Epithelial cell of esophagus (primary cell): ENCODE results near the gene LRP1-AS.

Source experiments
- DNase-seq: peaks from one replicate; pipeline ENCODE4 v3.0.0; 2010; ENCODE audit warnings: low read depth
- H3K4me3 ChIP-seq: 2 replicates; pipeline ENCODE4 v1.5.1; 2011; ENCODE audit warnings: mild to moderate bottlenecking, low read length, control low read depth
- CTCF ChIP-seq: IDR thresholded peaks from 2 replicates; pipeline ENCODE4 v1.5.1; 2011; ENCODE audit warnings: low read depth, mild to moderate bottlenecking, low read length, control low read depth, inconsistent platforms; ENCODE audit not compliant: insufficient read depth; ENCODE audit errors: missing control alignments

Gene LRP1-AS

GRCh38 chr12:57112492-57113294, 34.7 kb downstream of the LRP1-AS start:
- no peak overlapping the region for H3K4me3 ChIP-seq
- TF ChIP-seq CTCF: peak; percentile 77
- DNase-seq: no peak

- TF ChIP-seq CTCF: no peak
- peak within 1 kb of the TSS; percentile 97 for H3K4me3 ChIP-seq
- peak; percentile 86 for DNase-seq
Measured at GRCh38 chr12:57111031-57111734, 36.2 kb downstream of the LRP1-AS start, which contains the start of gene STAT6. Gene STAT6, minus strand, starts transcription at chr12:57111362. Its CDS starts 3,084 bp downstream, at chr12:57108278.

- peak; percentile 11 for TF ChIP-seq CTCF
- DNase-seq: peak; percentile 44
Measured at GRCh38 chr12:57110104-57111030, 37.1 kb downstream of the LRP1-AS start.

GRCh38 chr12:57109207-57110103, 38.0 kb downstream of the LRP1-AS start:
- TF ChIP-seq CTCF: no peak
- DNase-seq: no peak
- peak overlapping the region; percentile 97 for H3K4me3 ChIP-seq

More at GRCh38 chr12:57110104-57111030, 37.1 kb downstream of the LRP1-AS start:
- H3K4me3 ChIP-seq: peak overlapping the region; percentile 97

- DNase-seq: no peak
- H3K4me3 ChIP-seq: no peak overlapping the region
- no peak for TF ChIP-seq CTCF
Measured at GRCh38 chr12:57107456-57108155, 39.8 kb downstream of the LRP1-AS start.
